Left kidney (tissue), 2 donors: Measurements from ENCODE around the gene GIGYF2. TPM values are rescaled to one million over a fixed set of nuclear protein-coding genes. Genes with fewer than 3 reads are reported as not detected.
"Not testable (repeated sequence)": the region's sequence is repeated elsewhere in the genome, so short reads cannot be mapped to it uniquely, and the experiment has no call there.

ENCODE experiments used
- DNase-seq: peaks from one replicate; pipeline ENCODE4 v3.0.0-alpha.2; 2013
- polyA plus RNA-seq: library from polyadenylated mRNA; unstranded; fragments of 120-200 nt; gene quantifications from one replicate; pipeline ENCODE4 v1.2.1, GENCODE V29; 2013; ENCODE audit not compliant: insufficient read length

Gene GIGYF2
- polyA plus RNA-seq, 1 donor = 73.4 TPM

GRCh38 chr2:232809349-232810124 is 112.4 kb downstream of the GIGYF2 start:
- no peak for DNase-seq

GRCh38 chr2:232810444-232810843 is 113.3 kb downstream of the GIGYF2 start:
- DNase-seq = no peak

GRCh38 chr2:232815569-232815968 is 118.4 kb downstream of the GIGYF2 start:
- DNase-seq = no peak

- peak; percentile 18 for DNase-seq
Observed at GRCh38 chr2:232816657-232817056, 119.5 kb downstream of the GIGYF2 start.

- no peak for DNase-seq
Observed at GRCh38 chr2:232817756-232818155, 120.6 kb downstream of the GIGYF2 start.

GRCh38 chr2:232829988-232830387 is 132.9 kb downstream of the GIGYF2 start:
- no peak for DNase-seq

- peak; percentile 7 for DNase-seq
Observed at GRCh38 chr2:232831496-232831895, 134.4 kb downstream of the GIGYF2 start.

GRCh38 chr2:232833830-232834229 is 136.7 kb downstream of the GIGYF2 start:
- DNase-seq = no peak

GRCh38 chr2:232835687-232836208 is 138.6 kb downstream of the GIGYF2 start:
- no peak for DNase-seq

GRCh38 chr2:232836934-232837333 is 139.8 kb downstream of the GIGYF2 start:
- no peak for DNase-seq

GRCh38 chr2:232838406-232838874 is 141.3 kb downstream of the GIGYF2 start:
- DNase-seq = no peak

GRCh38 chr2:232839411-232840079 is 142.4 kb downstream of the GIGYF2 start:
- no peak for DNase-seq

- no peak for DNase-seq
Observed at GRCh38 chr2:232842689-232843088, 145.6 kb downstream of the GIGYF2 start.

- DNase-seq = no peak
Observed at GRCh38 chr2:232843834-232844233, 146.7 kb downstream of the GIGYF2 start.

- DNase-seq = no peak
Observed at GRCh38 chr2:232846055-232846454, 148.9 kb downstream of the GIGYF2 start.

- no peak for DNase-seq
Observed at GRCh38 chr2:232850039-232850438, 152.9 kb downstream of the GIGYF2 start.

GRCh38 chr2:232852081-232852480 is 154.9 kb downstream of the GIGYF2 start:
- not testable (repeated sequence) for DNase-seq

GRCh38 chr2:232852676-232853075 is 155.5 kb downstream of the GIGYF2 start:
- DNase-seq = no peak

GRCh38 chr2:232854082-232854481 is 157.0 kb downstream of the GIGYF2 start:
- DNase-seq = no peak

GRCh38 chr2:232857158-232857563 is 160.0 kb downstream of the GIGYF2 start:
- DNase-seq = no peak

GRCh38 chr2:232859385-232859916 is 162.3 kb downstream of the GIGYF2 start:
- no peak for DNase-seq

- no peak for DNase-seq
Observed at GRCh38 chr2:232860593-232861241, 163.6 kb downstream of the GIGYF2 start.
